ENCODE results near the gene MEST.

- no peak for TF ChIP-seq EZH2 (IDR thresholded peaks at IDR 0.05; ENCODE audit: borderline replicate concordance, low read length)
- TF ChIP-seq, protein P1, sequence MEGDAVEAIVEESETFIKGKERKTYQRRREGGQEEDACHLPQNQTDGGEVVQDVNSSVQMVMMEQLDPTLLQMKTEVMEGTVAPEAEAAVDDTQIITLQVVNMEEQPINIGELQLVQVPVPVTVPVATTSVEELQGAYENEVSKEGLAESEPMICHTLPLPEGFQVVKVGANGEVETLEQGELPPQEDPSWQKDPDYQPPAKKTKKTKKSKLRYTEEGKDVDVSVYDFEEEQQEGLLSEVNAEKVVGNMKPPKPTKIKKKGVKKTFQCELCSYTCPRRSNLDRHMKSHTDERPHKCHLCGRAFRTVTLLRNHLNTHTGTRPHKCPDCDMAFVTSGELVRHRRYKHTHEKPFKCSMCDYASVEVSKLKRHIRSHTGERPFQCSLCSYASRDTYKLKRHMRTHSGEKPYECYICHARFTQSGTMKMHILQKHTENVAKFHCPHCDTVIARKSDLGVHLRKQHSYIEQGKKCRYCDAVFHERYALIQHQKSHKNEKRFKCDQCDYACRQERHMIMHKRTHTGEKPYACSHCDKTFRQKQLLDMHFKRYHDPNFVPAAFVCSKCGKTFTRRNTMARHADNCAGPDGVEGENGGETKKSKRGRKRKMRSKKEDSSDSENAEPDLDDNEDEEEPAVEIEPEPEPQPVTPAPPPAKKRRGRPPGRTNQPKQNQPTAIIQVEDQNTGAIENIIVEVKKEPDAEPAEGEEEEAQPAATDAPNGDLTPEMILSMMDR (IDR thresholded peaks at IDR 0.05; ENCODE audit: low read length): no peak
These were observed 45.6 kb upstream of the MEST start for GRCh38 chr7:130446259-130446658.
